Smooth muscle cell (in vitro differentiated cells): ENCODE results near the gene SETMAR. TPM values are rescaled to one million over a fixed set of nuclear protein-coding genes. Genes with fewer than 3 reads are reported as not detected.

Source experiments
- DNase-seq: peaks from one replicate; lab custom pipeline; 2025; ENCODE audit not compliant: unreplicated experiment; lab: John Stamatoyannopoulos, UW
- H2AFZ ChIP-seq: fragments of 200-600 bp; sonication (generic); 2 replicates; pipeline ENCODE4 v1.6.0; 2016; ENCODE audit warnings: antibody characterized with exemption, low read depth, mild to moderate bottlenecking
- H3F3A ChIP-seq: fragments of 200-600 bp; sonication (generic); 2 replicates; pipeline ENCODE4 v1.6.0; 2017; ENCODE audit warnings: antibody characterized with exemption, low read depth
- H3K27ac ChIP-seq: fragments of 200-600 bp; sonication (generic); 2 replicates; pipeline ENCODE4 v1.5.1; 2016; ENCODE audit warnings: low read depth, mild to moderate bottlenecking
- H3K27me3 ChIP-seq: fragments of 200-600 bp; sonication (generic); 2 replicates; pipeline ENCODE4 v1.6.1; 2016; ENCODE audit warnings: low read depth, mild to moderate bottlenecking
- H3K36me3 ChIP-seq: fragments of 200-600 bp; sonication (generic); 2 replicates; pipeline ENCODE4 v1.5.1; 2016; ENCODE audit warnings: low read depth
- H3K4me1 ChIP-seq: fragments of 200-600 bp; sonication (generic); 2 replicates; pipeline ENCODE4 v1.5.1; 2016; ENCODE audit warnings: low read depth
- H3K4me2 ChIP-seq: fragments of 200-600 bp; sonication (generic); 2 replicates; pipeline ENCODE4 v1.6.0; 2016; ENCODE audit warnings: mild to moderate bottlenecking
- H3K4me3 ChIP-seq: fragments of 200-600 bp; sonication (generic); 2 replicates; pipeline ENCODE4 v1.5.1; 2016; ENCODE audit warnings: mild to moderate bottlenecking
- H3K79me2 ChIP-seq: fragments of 200-600 bp; sonication (generic); 2 replicates; pipeline ENCODE4 v1.6.0; 2016; ENCODE audit warnings: low read depth, mild to moderate bottlenecking
- H3K9ac ChIP-seq: fragments of 200-600 bp; sonication (generic); 2 replicates; pipeline ENCODE4 v1.6.0; 2016; ENCODE audit warnings: low read depth
- H3K9me3 ChIP-seq: fragments of 200-600 bp; sonication (generic); replicated peaks from 2 replicates; pipeline ENCODE4 v1.5.1; 2016; ENCODE audit warnings: low read depth
- H4K20me1 ChIP-seq: fragments of 200-600 bp; sonication (generic); 2 replicates; pipeline ENCODE4 v1.6.0; 2016; ENCODE audit warnings: low read depth
- WGBS: methylation state at CpG from one replicate; pipeline ENCODE4 v1.1.7; 2016; ENCODE audit warnings: low lambda C conversion rate; 5-methylcytosine and 5-hydroxymethylcytosine counted together
- polyA plus RNA-seq: library from polyadenylated mRNA; unstranded; fragments of >200 nt; fragmentation: Nextera tagmentation; extraction: Ambion mirVana; gene quantifications from 2 replicates; pipeline ENCODE4 v1.2.1, GENCODE V29; 2016
- total RNA-seq: library from RNA; depleted of rRNA; stranded (reverse); fragments of >200 nt; gene quantifications from 2 replicates; pipeline ENCODE4 v1.2.3, GENCODE V29; 2014
- TF ChIP-seq, protein P1 (sequence below): fragments of 200-600 bp; sonication (generic); IDR thresholded peaks from 2 replicates; pipeline ENCODE4 v1.5.1; 2017; ENCODE audit warnings: borderline replicate concordance, mild to moderate bottlenecking, antibody characterized with exemption; ENCODE audit not compliant: insufficient read depth, poor library complexity, severe bottlenecking

The SETMAR gene
- total and polyA plus RNA-seq, 2 experiments from 2014 or later: 7.8 to 12.9 TPM

- DNase-seq: no peak
- 83% methylated on average over 6 of the region's 6 CpGs for WGBS
Observed at GRCh38 chr3:4356220-4356540, 53.0 kb downstream of the SETMAR start.

DNA sequence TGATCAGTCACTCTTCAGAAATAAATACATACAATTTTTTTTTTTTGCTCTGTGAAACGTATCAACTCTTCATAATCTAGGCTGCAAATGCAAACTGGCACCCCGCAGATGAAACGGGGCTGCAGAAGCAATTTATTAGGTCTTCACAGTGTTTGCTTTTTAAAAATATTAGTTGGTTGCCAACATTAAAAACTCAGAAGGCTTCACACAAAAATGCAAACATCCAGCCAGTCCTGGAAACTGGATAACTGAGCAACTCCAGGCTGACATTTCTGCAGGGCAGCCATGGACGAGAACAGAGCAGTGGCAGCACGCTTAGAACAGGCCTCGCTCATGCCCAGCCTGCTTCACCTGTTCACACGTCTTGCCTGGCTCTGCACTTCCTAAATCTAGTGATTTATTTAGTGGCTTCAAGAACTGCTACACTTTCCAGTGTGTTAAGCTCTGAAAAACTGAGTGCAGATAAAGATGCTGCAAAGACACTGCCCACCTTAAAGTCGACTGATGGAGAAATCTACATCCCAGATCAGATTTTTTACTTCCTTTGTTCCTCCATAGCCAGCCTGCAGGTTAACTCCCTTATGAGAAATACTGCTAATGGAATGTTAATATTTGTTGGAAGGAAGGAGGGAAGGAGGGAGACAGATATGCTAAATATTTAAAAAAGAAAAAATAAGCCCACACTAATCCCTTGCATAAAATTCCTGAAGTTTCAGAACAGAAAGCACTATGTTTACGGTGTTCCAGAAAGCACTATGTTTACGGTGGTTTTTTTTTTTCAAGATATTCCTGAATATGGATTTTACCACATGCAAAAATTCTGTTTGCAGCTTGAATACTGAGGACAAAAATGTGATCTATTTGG lies 53.6 kb downstream of the SETMAR start:
- Histone ChIP-seq H3K4me3 (no peak overlapping the region), H4K20me1 (no peaks in the 10 kb centered on the region), H3K4me1 (no peaks in the 10 kb centered on the region), H3K27ac (no peak overlapping the region), H3F3A (no peaks in the 10 kb centered on the region), H3K79me2 (no peaks in the 10 kb centered on the region), H3K9ac (no peak overlapping the region), H3K36me3 (no peaks in the 10 kb centered on the region), H3K27me3 (no peaks in the 10 kb centered on the region), H2AFZ (no peak overlapping the region), H3K9me3 (no peaks in the 10 kb centered on the region), H3K4me2 (peak overlapping the region; percentile 33)
- TF ChIP-seq, protein P1, sequence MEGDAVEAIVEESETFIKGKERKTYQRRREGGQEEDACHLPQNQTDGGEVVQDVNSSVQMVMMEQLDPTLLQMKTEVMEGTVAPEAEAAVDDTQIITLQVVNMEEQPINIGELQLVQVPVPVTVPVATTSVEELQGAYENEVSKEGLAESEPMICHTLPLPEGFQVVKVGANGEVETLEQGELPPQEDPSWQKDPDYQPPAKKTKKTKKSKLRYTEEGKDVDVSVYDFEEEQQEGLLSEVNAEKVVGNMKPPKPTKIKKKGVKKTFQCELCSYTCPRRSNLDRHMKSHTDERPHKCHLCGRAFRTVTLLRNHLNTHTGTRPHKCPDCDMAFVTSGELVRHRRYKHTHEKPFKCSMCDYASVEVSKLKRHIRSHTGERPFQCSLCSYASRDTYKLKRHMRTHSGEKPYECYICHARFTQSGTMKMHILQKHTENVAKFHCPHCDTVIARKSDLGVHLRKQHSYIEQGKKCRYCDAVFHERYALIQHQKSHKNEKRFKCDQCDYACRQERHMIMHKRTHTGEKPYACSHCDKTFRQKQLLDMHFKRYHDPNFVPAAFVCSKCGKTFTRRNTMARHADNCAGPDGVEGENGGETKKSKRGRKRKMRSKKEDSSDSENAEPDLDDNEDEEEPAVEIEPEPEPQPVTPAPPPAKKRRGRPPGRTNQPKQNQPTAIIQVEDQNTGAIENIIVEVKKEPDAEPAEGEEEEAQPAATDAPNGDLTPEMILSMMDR: no peak
- WGBS: 84% methylated on average over 10 of the region's 10 CpGs
- no peak for DNase-seq

More at GRCh38 chr3:4356220-4356540, 53.0 kb downstream of the SETMAR start:
- H3K4me2 ChIP-seq: no peak overlapping the region
- TF ChIP-seq, protein P1: no peak
- H3K9ac ChIP-seq: no peak overlapping the region
- H3F3A ChIP-seq: no peaks in the 10 kb centered on the region
- H3K4me1 ChIP-seq: no peaks in the 10 kb centered on the region
- no peak overlapping the region for H3K27ac ChIP-seq
- H3K27me3 ChIP-seq: no peaks in the 10 kb centered on the region
- no peaks in the 10 kb centered on the region for H4K20me1 ChIP-seq
- no peak overlapping the region for H3K4me3 ChIP-seq
- no peaks in the 10 kb centered on the region for H3K36me3 ChIP-seq
- no peaks in the 10 kb centered on the region for H3K9me3 ChIP-seq
- no peaks in the 10 kb centered on the region for H3K79me2 ChIP-seq
- no peak overlapping the region for H2AFZ ChIP-seq

- no peaks in the 10 kb centered on the region for H3K36me3 ChIP-seq
- H3K79me2 ChIP-seq: no peaks in the 10 kb centered on the region
- no peak overlapping the region for H3K9ac ChIP-seq
- no peaks in the 10 kb centered on the region for H3F3A ChIP-seq
- TF ChIP-seq, protein P1: no peak
- H4K20me1 ChIP-seq: no peaks in the 10 kb centered on the region
- no peak for DNase-seq
- WGBS: 39% methylated on average over 4 of the region's 4 CpGs
- H3K27me3 ChIP-seq: no peaks in the 10 kb centered on the region
- no peak overlapping the region for H3K4me3 ChIP-seq
- H3K27ac ChIP-seq: no peak overlapping the region
- H3K4me2 ChIP-seq: no peak overlapping the region
- H3K9me3 ChIP-seq: no peaks in the 10 kb centered on the region
- H2AFZ ChIP-seq: no peak overlapping the region
- no peaks in the 10 kb centered on the region for H3K4me1 ChIP-seq
Observed at GRCh38 chr3:4358273-4358672, 55.1 kb downstream of the SETMAR start.
